Right cardiac atrium (tissue), 5 donors: ENCODE data around the gene TM9SF1. TPM values are rescaled to one million over a fixed set of nuclear protein-coding genes. Genes with fewer than 3 reads are reported as not detected.
A peak's percentile ranks its signal among the peaks of the same experiment; 100 is the strongest.

Source experiments
- ATAC-seq, 2 donors: fragments of 200-7000 bp; cut with Tn5 transposase; one replicate each; pipeline versions ENCODE4 v1.8.0 to v1.9.1; 2020; ENCODE audit warnings: moderate library complexity in 2 of 2, mild to moderate bottlenecking in 1 of 2
- DNase-seq, 3 donors: peaks; one replicate each; pipeline ENCODE4 v3.0.0-alpha.2; 2020
- H3K27ac ChIP-seq: one replicate; pipeline ENCODE4 v1.5.1; 2013; ENCODE audit warnings: mild to moderate bottlenecking, low read length, control low read depth, moderate library complexity
- H3K27me3 ChIP-seq: one replicate; pipeline ENCODE4 v1.6.1; 2013; ENCODE audit not compliant: control insufficient read depth, insufficient read depth
- H3K4me1 ChIP-seq: one replicate; pipeline ENCODE4 v1.6.1; 2013; ENCODE audit warnings: low read length; ENCODE audit not compliant: control insufficient read depth, insufficient read depth
- H3K4me3 ChIP-seq: one replicate; pipeline ENCODE4 v1.5.1; 2013; ENCODE audit warnings: low read length, control low read depth
- H3K9me3 ChIP-seq: one replicate; pipeline ENCODE4 v1.6.1; 2013; ENCODE audit warnings: low read length; ENCODE audit not compliant: control insufficient read depth
- WGBS: extraction: QIAGEN DNeasy Blood & Tissue Kit; methylation state at CpG from one replicate; pipeline ENCODE4 v1.1.7; 2013; 5-methylcytosine and 5-hydroxymethylcytosine counted together
- intact Hi-C, 4 donors: fragments of 100-400 bp; cut with DNase I; formaldehyde crosslinking; loops; one replicate each; pipeline versions ENCODE4 v1.11.0 to v1.14.0; 2022 to 2023
- polyA plus RNA-seq: library from polyadenylated mRNA; stranded (reverse); fragments of 200-250 nt; gene quantifications from one replicate; pipeline ENCODE4 v1.2.3, GENCODE V29; 2013
- total RNA-seq, 4 donors: library from RNA; stranded (reverse); fragmentation: NEBNext Ultra II Directional; extraction: Animal tissue kit (Norgen Biotek cat#: 25700); gene quantifications; one replicate each; pipeline ENCODE4 v1.2.1, GENCODE V29; 2021
- donor health status: healthy with polysubstance abuse.
- donor health status: DM: no; HTN: yes; CAD: no.
- donor health status: DM: no; HTN: no; CAD: no.
- donor health status: DM: no; HTN: yes; CAD: no; lungs with severe emphysema.
- donor health status: DM: yes; HTN: yes; CAD: no.

Gene TM9SF1
- total and polyA plus RNA-seq, 5 donors: 14.8 to 37.6 (median 26.5) TPM

DNA sequence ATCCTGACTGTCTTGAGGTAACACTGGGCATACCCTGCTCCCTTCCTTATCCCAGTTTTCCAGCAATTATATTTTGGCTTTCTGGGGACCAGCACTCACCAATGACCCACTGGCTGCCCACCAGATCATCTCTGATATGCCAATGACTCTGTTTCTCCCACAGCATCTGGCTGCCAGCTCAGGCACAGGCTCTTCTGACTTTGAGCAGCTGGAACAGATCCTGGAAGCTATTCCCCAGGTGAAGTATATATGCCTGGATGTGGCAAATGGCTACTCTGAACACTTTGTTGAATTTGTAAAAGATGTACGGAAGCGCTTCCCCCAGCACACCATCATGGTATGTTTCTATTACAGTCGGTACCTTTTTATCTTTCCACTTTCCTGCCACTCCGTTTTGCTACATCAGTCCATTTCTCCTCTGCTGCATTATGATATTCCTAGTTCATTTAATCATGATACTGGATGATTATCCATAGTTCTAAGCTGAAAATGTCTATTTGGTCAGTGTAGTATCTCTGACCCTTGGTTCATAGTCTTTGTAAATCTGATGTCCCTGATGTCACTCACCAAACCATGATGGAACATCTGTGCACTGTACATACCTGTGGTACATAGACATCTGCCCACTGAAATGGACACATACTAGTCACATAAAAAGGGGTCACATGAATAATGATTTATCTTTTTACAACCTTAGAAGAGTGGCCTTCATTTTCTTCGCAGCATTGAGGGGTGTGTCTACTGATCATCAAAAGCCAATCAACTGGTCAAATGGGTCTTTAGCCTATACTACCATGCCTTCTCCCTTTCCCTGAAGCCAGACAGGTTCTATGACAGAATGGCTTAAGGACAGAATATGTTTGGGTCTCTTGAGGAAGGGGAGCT, 40.8 kb upstream of the TM9SF1 start:
- Histone ChIP-seq H3K4me1 (peaks cover 12% of the 10 kb centered on the region), H3K9me3 (no peaks in the 10 kb centered on the region), H3K4me3 (no peak overlapping the region), H3K27me3 (no peaks in the 10 kb centered on the region), H3K27ac (no peak overlapping the region)
- DNase-seq (no peak), ATAC-seq (no peak)
- 90% methylated on average over 5 of the region's 5 CpGs for whole genome bisulfite sequencing
- intact Hi-C loops: no loop called here

GRCh38 chr14:24234095-24235005, 39.1 kb upstream of the TM9SF1 start:
- H3K9me3 ChIP-seq: no peaks in the 10 kb centered on the region
- no peak overlapping the region for H3K4me3 ChIP-seq
- H3K27me3 ChIP-seq: no peaks in the 10 kb centered on the region
- DNase-seq (no peak), ATAC-seq (no peak)
- WGBS: 88% methylated on average over 3 of the region's 3 CpGs
- no peak overlapping the region for H3K27ac ChIP-seq
- intact Hi-C loops: no loop called here
- peaks cover 6% of the 10 kb centered on the region for H3K4me1 ChIP-seq

DNA sequence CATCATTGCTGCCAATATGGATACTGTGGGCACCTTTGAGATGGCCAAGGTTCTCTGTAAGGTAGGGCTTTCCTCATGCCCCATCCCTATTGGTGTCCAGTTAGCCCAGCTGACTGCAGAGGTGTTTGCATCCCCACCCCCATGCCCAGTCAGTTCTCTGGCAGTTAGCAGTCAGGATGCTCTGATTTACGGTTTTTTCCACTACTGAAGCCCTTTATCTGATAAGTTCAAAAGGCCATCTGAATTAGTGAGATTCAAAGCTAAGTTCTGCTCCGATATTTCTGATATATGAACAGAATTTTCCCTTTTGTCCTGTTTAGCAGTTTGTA, 38.3 kb upstream of the TM9SF1 start:
- Histone ChIP-seq H3K27ac (peak overlapping the region; percentile 19), H3K4me3 (peak overlapping the region; percentile 68), H3K9me3 (no peaks in the 10 kb centered on the region), H3K27me3 (no peaks in the 10 kb centered on the region), H3K4me1 (peaks cover 6% of the 10 kb centered on the region)
- intact Hi-C loops: no loop called here
- no peak for ATAC-seq
- DNase-seq: no peak
- 62% methylated on average over 2 of the region's 2 CpGs for WGBS

- Histone ChIP-seq H3K9me3 (no peaks in the 10 kb centered on the region), H3K27ac (peak within 1 kb of the TSS; percentile 88), H3K4me3 (peak within 1 kb of the TSS; percentile 68), H3K27me3 (no peaks in the 10 kb centered on the region), H3K4me1 (peaks cover 6% of the 10 kb centered on the region)
- 4% methylated on average over 38 of the region's 38 CpGs for WGBS
- peak; percentile 72 to 73 for ATAC-seq
- DNase-seq: no peak
- intact Hi-C loops: no loop called here
These were observed 37.6 kb upstream of the TM9SF1 start, which contains the start of gene GMPR2 for GRCh38 chr14:24232645-24233537. Gene GMPR2, plus strand, starts transcription at chr14:24232929. Its CDS starts 325 bp downstream, at chr14:24233254.

DNA sequence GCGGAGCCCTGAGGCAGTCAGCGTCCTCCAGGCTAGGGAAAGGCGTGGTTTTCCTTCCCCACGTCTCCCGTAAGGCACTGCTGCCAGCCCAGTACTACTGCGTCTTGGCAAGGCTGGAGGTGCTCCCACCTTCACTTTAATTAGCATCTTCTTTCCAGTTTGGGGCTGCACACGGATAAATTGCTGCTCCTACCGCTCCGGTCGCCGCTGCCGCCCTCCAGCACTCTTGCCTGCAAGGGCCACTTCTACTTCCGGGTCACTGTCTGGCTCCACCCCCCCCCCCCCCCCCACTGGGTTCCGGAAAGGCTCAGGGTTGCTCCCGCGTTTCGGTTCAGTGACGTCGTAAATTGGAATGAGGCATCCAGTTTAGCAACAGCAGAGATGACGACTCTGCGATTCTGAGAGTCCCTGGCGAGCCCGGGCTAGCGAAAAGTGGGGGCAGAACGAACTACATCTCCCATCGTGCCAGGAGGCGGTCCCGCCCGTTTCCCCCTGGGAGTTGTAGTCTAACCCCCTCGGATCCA, 36.9 kb upstream of the TM9SF1 start, which contains the start of gene NEDD8:
Gene NEDD8, minus strand, starts transcription at position 247 of the 524 bp plus-strand sequence. Its CDS starts 100 bp downstream, at position 147.
- peak; percentile 91 to 92 for ATAC-seq
- Histone ChIP-seq H3K4me1 (peaks cover 6% of the 10 kb centered on the region), H3K9me3 (no peaks in the 10 kb centered on the region), H3K27me3 (no peaks in the 10 kb centered on the region), H3K27ac (peak within 1 kb of the TSS; percentile 88), H3K4me3 (peak within 1 kb of the TSS; percentile 68)
- DNase-seq: peak; percentile 96 to 97 (median 96)
- under 1% methylated on average over 30 of the region's 30 CpGs for WGBS
- intact Hi-C loops: no loop called here

DNA sequence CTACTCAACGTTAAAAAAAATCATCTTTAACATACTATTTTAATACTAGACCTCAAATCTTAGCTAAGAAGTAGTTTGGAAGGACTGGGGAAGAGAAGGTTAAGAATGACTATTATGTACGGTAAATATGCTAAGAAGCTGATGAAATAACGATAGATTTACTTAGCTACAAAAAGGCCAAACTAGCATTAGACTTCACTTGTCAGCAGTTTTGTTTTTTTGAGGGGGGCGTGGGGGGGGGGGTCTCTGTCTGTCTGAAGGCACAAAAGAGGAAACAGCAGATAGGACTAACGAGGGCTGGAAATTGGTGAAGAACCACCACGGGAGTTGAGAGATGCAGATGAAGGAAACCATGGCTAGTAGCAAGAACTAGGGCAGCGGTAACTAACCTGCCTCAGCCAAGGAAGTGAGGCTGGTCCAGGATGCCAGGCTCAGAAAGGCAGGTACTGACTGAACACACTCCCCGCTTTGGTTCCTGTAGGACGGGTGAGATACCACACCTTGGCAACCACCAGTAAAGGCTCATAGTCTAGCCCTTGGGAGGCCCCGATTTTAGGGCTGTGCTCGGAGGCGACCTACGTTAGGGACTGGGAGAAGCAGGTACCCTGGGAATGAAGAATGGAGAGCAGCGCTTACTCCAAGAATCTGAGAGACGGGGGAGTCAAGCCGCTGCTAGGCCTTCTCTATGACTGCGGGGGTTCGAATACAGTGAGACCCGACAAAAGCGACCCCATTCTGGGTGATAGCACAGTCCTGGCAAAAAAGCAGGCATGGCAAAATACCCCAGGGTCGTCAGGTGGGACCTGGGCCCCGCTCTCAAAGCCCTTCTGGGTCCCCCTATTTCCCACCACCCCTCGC, 36.3 kb upstream of the TM9SF1 start:
- peak overlapping the region; percentile 88 for H3K27ac ChIP-seq
- H3K9me3 ChIP-seq: no peaks in the 10 kb centered on the region
- DNase-seq (no peak), ATAC-seq (peak; percentile 7)
- H3K4me3 ChIP-seq: peak overlapping the region; percentile 68
- intact Hi-C loops: no loop called here
- peaks cover 6% of the 10 kb centered on the region for H3K4me1 ChIP-seq
- H3K27me3 ChIP-seq: no peaks in the 10 kb centered on the region
- 11% methylated on average over 23 of the region's 23 CpGs for WGBS

GRCh38 chr14:24228902-24229301, 33.7 kb upstream of the TM9SF1 start:
- Histone ChIP-seq H3K9me3 (no peaks in the 10 kb centered on the region), H3K4me1 (peaks cover 6% of the 10 kb centered on the region), H3K4me3 (no peak overlapping the region), H3K27me3 (no peaks in the 10 kb centered on the region), H3K27ac (no peak overlapping the region)
- ATAC-seq (no peak), DNase-seq (no peak)
- 0% methylated on average over 1 of the region's 1 CpG for WGBS
- intact Hi-C loops: no loop called here

- DNase-seq: no peak
- Histone ChIP-seq H3K27ac (no peak overlapping the region), H3K9me3 (no peaks in the 10 kb centered on the region), H3K4me1 (peaks cover 2% of the 10 kb centered on the region), H3K4me3 (no peak overlapping the region), H3K27me3 (no peaks in the 10 kb centered on the region)
- WGBS: 76% methylated on average over 1 of the region's 1 CpG
- ATAC-seq: no peak
- intact Hi-C loops: no loop called here
These were observed 31.2 kb upstream of the TM9SF1 start for GRCh38 chr14:24226473-24226872.

DNA sequence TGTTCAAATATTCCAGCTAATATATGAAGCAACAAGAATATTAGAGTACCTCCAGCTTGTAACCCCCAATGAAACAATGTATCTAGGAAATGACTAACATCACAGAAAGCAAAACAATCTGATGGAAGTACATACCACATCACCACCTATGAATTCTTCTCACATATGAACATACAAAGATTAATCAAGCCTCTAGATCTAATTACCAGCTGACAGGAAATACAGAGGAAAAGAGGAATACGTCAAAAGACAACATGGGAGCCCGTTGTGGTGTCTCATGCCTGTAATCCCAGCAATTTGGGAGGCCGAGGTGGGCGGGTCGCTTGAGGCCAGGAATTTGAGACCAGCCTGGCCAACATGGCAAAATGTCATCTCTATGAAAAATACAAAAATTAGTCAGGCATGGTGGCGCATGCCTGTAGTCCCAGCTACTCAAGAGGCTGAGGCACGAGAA, 29.4 kb upstream of the TM9SF1 start:
- H3K27ac ChIP-seq: no peak overlapping the region
- H3K4me3 ChIP-seq: no peak overlapping the region
- WGBS: 72% methylated on average over 7 of the region's 7 CpGs
- ATAC-seq (peak in 1 of 2 donors; percentile 17), DNase-seq (no peak)
- no peaks in the 10 kb centered on the region for H3K4me1 ChIP-seq
- intact Hi-C loops: no loop called here
- no peaks in the 10 kb centered on the region for H3K27me3 ChIP-seq
- no peaks in the 10 kb centered on the region for H3K9me3 ChIP-seq
